Mesodermal cell (in vitro differentiated cells): Measurements from ENCODE around the gene PEX19.

ENCODE experiments used
- H3K27ac ChIP-seq: 2 replicates; pipeline ENCODE4 v1.7.0; 2013; ENCODE audit warnings: mild to moderate bottlenecking, low read depth, low read length, moderate library complexity; ENCODE audit not compliant: severe bottlenecking
- H3K36me3 ChIP-seq: 2 replicates; pipeline ENCODE4 v1.7.1; 2013; ENCODE audit warnings: mild to moderate bottlenecking, low read length, moderate library complexity; ENCODE audit not compliant: control insufficient read depth, insufficient read depth
- H3K4me1 ChIP-seq: one replicate; pipeline ENCODE4 v1.7.1; 2013; ENCODE audit warnings: mild to moderate bottlenecking, low read length; ENCODE audit not compliant: insufficient read depth, control insufficient read depth, poor library complexity, severe bottlenecking
- H3K4me3 ChIP-seq: 2 replicates; pipeline ENCODE4 v1.7.0; 2013; ENCODE audit warnings: low read length, control low read depth, mild to moderate bottlenecking; ENCODE audit not compliant: insufficient read depth, poor library complexity, severe bottlenecking; ENCODE audit errors: extremely low read depth
- H3K9me3 ChIP-seq: 2 replicates; pipeline ENCODE4 v1.7.1; 2013; ENCODE audit warnings: mild to moderate bottlenecking, low read length, moderate library complexity; ENCODE audit not compliant: control insufficient read depth
- WGBS, 2 experiments: methylation state at CpG; one replicate each; pipeline ENCODE4 v1.1.5; 2013; ENCODE audit warnings: missing lambda C conversion rate in 2 of 2; ENCODE audit not compliant: insufficient coverage in 2 of 2; 5-methylcytosine and 5-hydroxymethylcytosine counted together

The PEX19 gene

DNA sequence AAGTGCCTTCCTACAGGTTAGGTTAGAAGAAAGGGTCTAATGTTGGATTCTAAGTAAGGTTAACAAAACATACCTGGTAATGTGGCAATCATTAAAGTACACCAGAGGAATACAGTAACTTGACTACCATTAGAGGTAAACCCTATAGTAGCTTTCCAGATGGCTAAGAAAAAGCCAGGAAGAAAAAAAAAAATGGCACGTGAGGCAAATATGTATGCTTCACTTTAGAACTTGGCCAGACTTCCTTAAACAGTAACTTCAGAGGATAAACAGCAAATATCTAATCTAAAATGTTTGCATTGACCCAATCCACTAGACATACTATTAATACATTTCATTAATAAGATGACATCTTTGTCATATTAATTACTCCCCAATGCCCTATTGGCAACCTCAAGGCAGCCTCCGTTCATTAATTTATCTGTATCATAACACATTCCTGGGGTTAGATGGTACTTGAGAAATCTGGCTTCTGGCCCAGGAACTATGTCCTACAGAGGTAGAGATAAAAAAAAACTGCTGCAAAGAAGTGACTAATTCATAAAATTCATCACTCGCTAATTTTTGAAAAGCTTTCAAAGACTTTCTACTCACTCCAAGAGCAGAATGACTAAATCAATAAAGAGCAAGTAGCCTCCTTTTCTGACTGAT, 28.4 kb downstream of the PEX19 start:
- 100% methylated on average over 1 of the region's 3 CpGs; no CpG with 5 or more reads in 1 of the 2 experiments for WGBS, 2 experiments
- Histone ChIP-seq H3K9me3 (no peaks in the 10 kb centered on the region), H3K27ac (no peak overlapping the region), H3K4me3 (no peak overlapping the region), H3K36me3 (peaks cover 42% of the 10 kb centered on the region), H3K4me1 (peaks cover 12% of the 10 kb centered on the region)

DNA sequence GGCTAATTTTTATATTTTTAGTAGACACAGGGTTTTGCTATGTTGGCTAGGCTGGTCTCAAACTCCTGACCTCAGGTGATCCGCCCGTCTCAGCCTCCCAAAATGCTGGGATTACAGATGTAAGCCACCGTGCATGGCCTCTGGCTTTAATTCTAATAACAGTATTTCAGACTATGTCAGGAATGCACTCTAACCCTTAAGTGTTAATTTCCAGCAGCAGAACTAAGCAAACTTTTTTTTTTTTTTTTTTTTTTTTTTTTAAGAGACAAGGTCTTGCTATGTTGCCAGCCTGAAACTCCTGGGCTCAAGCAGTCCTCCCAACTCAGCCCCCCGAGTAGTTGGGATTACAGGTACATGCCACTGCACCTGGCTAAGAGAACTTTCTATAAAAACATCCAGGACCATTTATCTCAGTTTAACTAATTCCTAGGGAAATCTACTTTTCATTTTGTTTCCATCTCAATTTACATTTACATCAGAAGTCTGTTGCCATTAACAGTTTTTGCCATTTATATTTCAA, 29.1 kb downstream of the PEX19 start:
- Histone ChIP-seq H3K4me1 (peaks cover 8% of the 10 kb centered on the region), H3K36me3 (peaks cover 45% of the 10 kb centered on the region), H3K4me3 (no peak overlapping the region), H3K27ac (no peak overlapping the region), H3K9me3 (no peaks in the 10 kb centered on the region)
- 97% methylated on average over 3 to 4 of the region's 4 CpGs for WGBS, 2 experiments

GRCh38 chr1:160251687-160252526, 33.0 kb downstream of the PEX19 start:
- no peak overlapping the region for H3K4me3 ChIP-seq
- H3K27ac ChIP-seq = peak overlapping the region; percentile 46
- 63 to 74% methylated on average over 3 to 4 of the region's 5 CpGs for WGBS, 2 experiments
- no peaks in the 10 kb centered on the region for H3K9me3 ChIP-seq
- H3K36me3 ChIP-seq = peaks cover 43% of the 10 kb centered on the region
- H3K4me1 ChIP-seq = no peaks in the 10 kb centered on the region

DNA sequence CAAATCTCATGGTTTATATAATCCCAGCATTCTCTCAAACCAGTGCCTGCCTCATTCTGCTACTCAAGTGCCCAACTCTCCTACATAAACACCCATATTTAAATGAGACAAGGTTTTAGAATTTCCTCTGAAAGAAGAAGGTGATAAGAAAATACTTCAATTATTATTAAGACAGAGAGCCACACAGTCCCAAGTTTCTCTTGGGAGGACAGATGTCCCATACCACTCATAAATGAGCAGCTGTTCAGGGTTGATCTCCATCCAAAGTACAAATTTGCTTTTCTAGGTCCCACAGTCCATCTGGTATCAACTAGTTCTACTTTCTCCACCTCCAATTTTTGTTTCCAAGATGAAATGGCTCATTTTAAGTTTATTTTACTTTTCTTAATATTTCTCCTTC, 33.9 kb downstream of the PEX19 start:
- Histone ChIP-seq H3K4me3 (no peak overlapping the region), H3K27ac (no peak overlapping the region), H3K4me1 (no peaks in the 10 kb centered on the region), H3K36me3 (peaks cover 39% of the 10 kb centered on the region), H3K9me3 (no peaks in the 10 kb centered on the region)

GRCh38 chr1:160247053-160247452, 37.9 kb downstream of the PEX19 start:
- no peak overlapping the region for H3K4me3 ChIP-seq
- no peaks in the 10 kb centered on the region for H3K4me1 ChIP-seq
- WGBS, 2 experiments = 100% methylated on average over 1 of the region's 1 CpG; no CpG with 5 or more reads in 1 of the 2 experiments
- H3K36me3 ChIP-seq = peaks cover 39% of the 10 kb centered on the region
- no peak overlapping the region for H3K27ac ChIP-seq
- H3K9me3 ChIP-seq = no peaks in the 10 kb centered on the region

DNA sequence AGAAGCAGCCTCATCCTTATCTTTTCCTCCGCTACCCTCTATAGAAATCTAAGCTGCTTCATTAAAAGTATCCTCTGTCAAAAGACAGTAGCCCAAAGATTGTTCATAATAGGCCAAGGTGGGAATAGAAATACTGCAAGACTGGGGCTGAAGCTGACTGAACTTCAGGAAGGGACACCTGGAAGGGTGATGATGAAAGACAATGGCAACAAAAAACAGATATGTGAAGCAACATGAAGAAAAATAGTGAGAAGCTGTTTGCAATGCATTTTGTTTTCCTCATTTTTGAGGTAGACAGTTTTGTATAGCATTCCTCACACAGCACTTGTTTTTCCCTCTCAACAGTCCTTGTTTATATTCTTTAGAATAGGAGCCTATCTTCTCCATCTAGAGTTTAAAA, 39.5 kb downstream of the PEX19 start:
- H3K36me3 ChIP-seq = peaks cover 40% of the 10 kb centered on the region
- no CpG with 5 or more reads among the region's 1 CpG for WGBS, 2 experiments
- no peak overlapping the region for H3K4me3 ChIP-seq
- no peak overlapping the region for H3K27ac ChIP-seq
- no peaks in the 10 kb centered on the region for H3K9me3 ChIP-seq
- no peaks in the 10 kb centered on the region for H3K4me1 ChIP-seq

DNA sequence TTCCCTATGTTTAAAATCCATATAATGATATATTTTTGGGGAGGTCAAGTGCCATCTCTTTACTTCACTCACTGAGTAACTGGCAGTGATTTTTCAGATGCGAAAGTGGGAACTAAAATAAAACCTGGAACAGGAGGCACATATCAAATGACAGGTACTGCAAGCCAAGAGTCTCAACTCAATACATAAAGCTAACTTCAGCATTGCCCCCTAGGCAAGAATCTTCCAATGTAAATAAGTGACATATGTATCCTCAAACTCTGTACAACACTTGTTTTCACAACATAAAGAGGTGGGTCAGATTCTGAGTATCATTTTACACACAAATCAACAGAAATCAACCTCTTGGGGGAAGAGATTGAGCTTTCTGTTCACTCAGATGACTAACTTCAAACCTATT, 40.7 kb downstream of the PEX19 start:
- Histone ChIP-seq H3K9me3 (no peaks in the 10 kb centered on the region), H3K27ac (no peak overlapping the region), H3K4me1 (no peaks in the 10 kb centered on the region), H3K36me3 (peaks cover 41% of the 10 kb centered on the region), H3K4me3 (no peak overlapping the region)
- 100% methylated on average over 1 of the region's 1 CpG for WGBS, 2 experiments

GRCh38 chr1:160243767-160244166, 41.2 kb downstream of the PEX19 start:
- H3K9me3 ChIP-seq = no peaks in the 10 kb centered on the region
- H3K27ac ChIP-seq = no peak overlapping the region
- H3K36me3 ChIP-seq = peaks cover 46% of the 10 kb centered on the region
- no peak overlapping the region for H3K4me3 ChIP-seq
- no peaks in the 10 kb centered on the region for H3K4me1 ChIP-seq

DNA sequence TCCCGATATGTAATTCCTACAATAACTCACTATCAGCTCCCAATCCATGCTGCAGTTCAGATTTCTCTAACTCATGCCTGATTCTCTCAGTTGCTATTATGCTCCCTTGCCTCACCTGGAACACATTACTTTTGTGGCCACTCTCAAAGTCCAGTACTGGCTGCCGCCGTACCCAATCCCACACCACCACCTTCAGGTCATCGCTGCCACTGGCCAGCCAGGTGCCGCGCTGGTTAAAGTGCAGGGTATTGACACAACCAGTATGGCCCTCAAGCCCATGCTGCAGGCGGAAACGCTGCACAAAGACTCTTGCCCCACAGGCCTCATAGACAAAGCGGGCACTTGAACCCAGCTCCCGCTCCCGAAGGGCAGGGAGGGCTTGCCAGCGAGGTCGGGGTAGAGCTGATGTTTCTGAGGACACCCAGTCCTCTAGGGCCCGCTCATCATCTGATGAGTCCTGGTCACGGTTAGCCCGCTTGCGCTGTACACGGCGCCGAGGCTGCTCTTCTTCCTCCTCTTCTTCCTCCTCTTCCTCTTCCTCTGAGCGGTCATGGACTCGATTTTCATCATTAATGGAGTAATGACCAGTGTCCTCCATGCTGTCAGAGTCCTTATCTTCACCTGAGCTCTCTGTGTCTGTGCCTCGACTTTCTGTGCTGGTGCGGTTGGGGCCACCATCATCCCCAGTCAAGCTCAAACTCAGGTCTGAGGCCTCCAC, 45.2 kb downstream of the PEX19 start:
- H3K36me3 ChIP-seq = peaks cover 84% of the 10 kb centered on the region
- no peak overlapping the region for H3K4me3 ChIP-seq
- H3K9me3 ChIP-seq = no peaks in the 10 kb centered on the region
- WGBS, 2 experiments = 95 to 96% methylated on average over 21 to 23 of the region's 24 CpGs
- no peak overlapping the region for H3K27ac ChIP-seq
- H3K4me1 ChIP-seq = no peaks in the 10 kb centered on the region

- no peaks in the 10 kb centered on the region for H3K4me1 ChIP-seq
- 95 to 100% methylated on average over 3 to 5 of the region's 5 CpGs for WGBS, 2 experiments
- H3K36me3 ChIP-seq = peaks cover 86% of the 10 kb centered on the region
- no peak overlapping the region for H3K27ac ChIP-seq
- H3K4me3 ChIP-seq = no peak overlapping the region
- no peaks in the 10 kb centered on the region for H3K9me3 ChIP-seq
These were observed 46.5 kb downstream of the PEX19 start for GRCh38 chr1:160238408-160238807.
